ENCODE measurements around the gene PTPRG.

Gene PTPRG

GRCh38 chr3:62151591-62151990 lies 590.2 kb downstream of the PTPRG start:
- Histone ChIP-seq H3K4me3 (ENCODE audit: low read length, poor library complexity, severe bottlenecking) (no peak overlapping the region), H3K36me3 (ENCODE audit: insufficient read depth, low read length) (no peaks in the 10 kb centered on the region), H3K27me3 (ENCODE audit: insufficient read depth, low read length, poor library complexity, severe bottlenecking) (no peaks in the 10 kb centered on the region), H3K9me3 (ENCODE audit: insufficient read depth, low read depth, low read length) (no peaks in the 10 kb centered on the region), H3K9me2 (replicated peaks; ENCODE audit: low read depth, low read length) (no peaks in the 10 kb centered on the region), H3K79me2 (ENCODE audit: insufficient read depth, low read length) (no peaks in the 10 kb centered on the region), H3K9ac (ENCODE audit: low read depth, low read length, poor library complexity, severe bottlenecking) (no peak overlapping the region), H3K4me2 (ENCODE audit: low read depth, low read length, poor library complexity, severe bottlenecking) (no peak overlapping the region), H4K20me1 (ENCODE audit: insufficient read depth, low read length, poor library complexity, severe bottlenecking) (no peaks in the 10 kb centered on the region), H3K4me1 (ENCODE audit: insufficient read depth, low read length, poor library complexity, severe bottlenecking) (peaks cover 15% of the 10 kb centered on the region), H2AFZ (ENCODE audit: low read length) (no peak overlapping the region), H3F3A (ENCODE audit: low read depth) (no peaks in the 10 kb centered on the region)
- TF ChIP-seq CTCF (conservative IDR thresholded peaks at IDR 0.05; ENCODE audit: low read length) (no peak), EZH2phosphoT487 (IDR thresholded peaks at IDR 0.05; ENCODE audit: borderline replicate concordance) (no peak)

GRCh38 chr3:62153231-62153630 lies 591.9 kb downstream of the PTPRG start:
- no peak overlapping the region for H3K4me2 ChIP-seq (ENCODE audit: low read depth, low read length, poor library complexity, severe bottlenecking)
- no peaks in the 10 kb centered on the region for H3K27me3 ChIP-seq (ENCODE audit: insufficient read depth, low read length, poor library complexity, severe bottlenecking)
- 0 out of 2 replicates have a peak, but pooled peaks cover 2% of the 10 kb centered on the region for H3K36me3 ChIP-seq (ENCODE audit: insufficient read depth, low read length)
- no peaks in the 10 kb centered on the region for H3K79me2 ChIP-seq (ENCODE audit: insufficient read depth, low read length)
- no peak for TF ChIP-seq EZH2phosphoT487 (IDR thresholded peaks at IDR 0.05; ENCODE audit: borderline replicate concordance)
- no peak for TF ChIP-seq CTCF (conservative IDR thresholded peaks at IDR 0.05; ENCODE audit: low read length)
- no peaks in the 10 kb centered on the region for H3F3A ChIP-seq (ENCODE audit: low read depth)
- no peaks in the 10 kb centered on the region for H3K9me3 ChIP-seq (ENCODE audit: insufficient read depth, low read depth, low read length)
- no peak overlapping the region for H3K9ac ChIP-seq (ENCODE audit: low read depth, low read length, poor library complexity, severe bottlenecking)
- peaks cover 9% of the 10 kb centered on the region for H3K4me1 ChIP-seq (ENCODE audit: insufficient read depth, low read length, poor library complexity, severe bottlenecking)
- H3K4me3 ChIP-seq (ENCODE audit: low read length, poor library complexity, severe bottlenecking) = no peak overlapping the region
- H4K20me1 ChIP-seq (ENCODE audit: insufficient read depth, low read length, poor library complexity, severe bottlenecking) = no peaks in the 10 kb centered on the region
- no peaks in the 10 kb centered on the region for H3K9me2 ChIP-seq (replicated peaks; ENCODE audit: low read depth, low read length)
- H2AFZ ChIP-seq (ENCODE audit: low read length) = no peak overlapping the region

- Histone ChIP-seq H3K4me1 (ENCODE audit: insufficient read depth, low read length, poor library complexity, severe bottlenecking) (peaks cover 9% of the 10 kb centered on the region), H3K9me3 (ENCODE audit: insufficient read depth, low read depth, low read length) (no peaks in the 10 kb centered on the region), H3K4me2 (ENCODE audit: low read depth, low read length, poor library complexity, severe bottlenecking) (peak overlapping the region; percentile 16)
Measured at GRCh38 chr3:62154457-62155148, 593.2 kb downstream of the PTPRG start.

More at GRCh38 chr3:62154457-62155148, 593.2 kb downstream of the PTPRG start:
- Histone ChIP-seq H3K27me3 (ENCODE audit: insufficient read depth, low read length, poor library complexity, severe bottlenecking) (no peaks in the 10 kb centered on the region), H3K9me2 (replicated peaks; ENCODE audit: low read depth, low read length) (no peaks in the 10 kb centered on the region), H3K36me3 (ENCODE audit: insufficient read depth, low read length) (0 out of 2 replicates have a peak, but pooled peaks cover 2% of the 10 kb centered on the region), H3F3A (ENCODE audit: low read depth) (no peaks in the 10 kb centered on the region), H3K9ac (ENCODE audit: low read depth, low read length, poor library complexity, severe bottlenecking) (no peak overlapping the region), H2AFZ (ENCODE audit: low read length) (peak overlapping the region; percentile 8; the same call in 1 of the 2 replicates), H3K79me2 (ENCODE audit: insufficient read depth, low read length) (no peaks in the 10 kb centered on the region), H3K4me3 (ENCODE audit: low read length, poor library complexity, severe bottlenecking) (no peak overlapping the region), H4K20me1 (ENCODE audit: insufficient read depth, low read length, poor library complexity, severe bottlenecking) (no peaks in the 10 kb centered on the region)
- no peak for TF ChIP-seq EZH2phosphoT487 (IDR thresholded peaks at IDR 0.05; ENCODE audit: borderline replicate concordance)
- no peak for TF ChIP-seq CTCF (conservative IDR thresholded peaks at IDR 0.05; ENCODE audit: low read length)

All from Loucy (cell line).